Esophagus muscularis mucosa (tissue), 4 donors: ENCODE results near the gene ATIC.

Source experiments
- EP300 ChIP-seq: sonication (generic); formaldehyde crosslinking; IDR thresholded peaks from one replicate; pipeline ENCODE4 v1.6.1; 2017; ENCODE audit warnings: antibody characterized with exemption
- POLR2A ChIP-seq: fragments of 450-650 bp; IDR thresholded peaks from one replicate; pipeline ENCODE4 v1.6.1; 2017; ENCODE audit warnings: antibody characterized with exemption, moderate library complexity, mild to moderate bottlenecking, low read depth
- TF ChIP-seq, protein P1 (sequence below), 3 experiments: fragments of 200-600 bp in 2 of 3; fragments of 450-650 bp in 1 of 3; sonication (generic) in 2 of 3; IDR thresholded peaks; one replicate each; pipeline ENCODE4 v1.5.1; 2017 to 2019; ENCODE audit warnings: antibody characterized with exemption in 3 of 3, mild to moderate bottlenecking in 2 of 3, moderate library complexity in 1 of 3

DNA sequence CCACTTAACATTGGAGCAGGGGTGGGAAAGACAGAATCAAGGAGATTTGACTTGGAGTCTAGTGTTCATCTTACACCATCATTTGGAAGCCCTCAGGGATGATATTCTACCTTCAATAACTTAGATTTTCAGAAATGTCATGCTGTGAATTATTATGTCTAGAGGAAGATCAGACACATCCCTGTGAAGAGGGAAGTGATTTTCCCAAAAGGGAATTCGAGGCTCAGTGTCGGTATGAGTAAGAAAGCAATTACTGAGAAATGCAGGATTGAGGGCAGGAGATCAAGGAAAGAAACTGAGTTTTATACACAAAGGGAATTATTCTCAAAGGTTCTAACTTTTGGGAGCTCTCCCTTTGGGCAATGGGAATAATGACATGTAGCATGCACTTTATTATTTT lies 25.6 kb upstream of the ATIC start:
- TF ChIP-seq, protein P1, sequence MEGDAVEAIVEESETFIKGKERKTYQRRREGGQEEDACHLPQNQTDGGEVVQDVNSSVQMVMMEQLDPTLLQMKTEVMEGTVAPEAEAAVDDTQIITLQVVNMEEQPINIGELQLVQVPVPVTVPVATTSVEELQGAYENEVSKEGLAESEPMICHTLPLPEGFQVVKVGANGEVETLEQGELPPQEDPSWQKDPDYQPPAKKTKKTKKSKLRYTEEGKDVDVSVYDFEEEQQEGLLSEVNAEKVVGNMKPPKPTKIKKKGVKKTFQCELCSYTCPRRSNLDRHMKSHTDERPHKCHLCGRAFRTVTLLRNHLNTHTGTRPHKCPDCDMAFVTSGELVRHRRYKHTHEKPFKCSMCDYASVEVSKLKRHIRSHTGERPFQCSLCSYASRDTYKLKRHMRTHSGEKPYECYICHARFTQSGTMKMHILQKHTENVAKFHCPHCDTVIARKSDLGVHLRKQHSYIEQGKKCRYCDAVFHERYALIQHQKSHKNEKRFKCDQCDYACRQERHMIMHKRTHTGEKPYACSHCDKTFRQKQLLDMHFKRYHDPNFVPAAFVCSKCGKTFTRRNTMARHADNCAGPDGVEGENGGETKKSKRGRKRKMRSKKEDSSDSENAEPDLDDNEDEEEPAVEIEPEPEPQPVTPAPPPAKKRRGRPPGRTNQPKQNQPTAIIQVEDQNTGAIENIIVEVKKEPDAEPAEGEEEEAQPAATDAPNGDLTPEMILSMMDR (IDR thresholded peaks at IDR 0.05) = no peak
- TF ChIP-seq POLR2A (no peak), EP300 (no peak)
